ENCODE data around the gene FNDC3A.

The FNDC3A gene

GRCh38 chr13:48975856-48976575, at the start of gene FNDC3A:
TSS of gene FNDC3A (plus strand) at chr13:48975912. CDS start at chr13:49006191, 30,279 bp downstream.
- DNase-seq (ENCODE audit: low spot score): peak; percentile 90

GRCh38 chr13:48928757-48929430, 46.8 kb upstream of the FNDC3A start:
- DNase-seq (ENCODE audit: low spot score): no peak

- no peak for DNase-seq (ENCODE audit: low spot score)
These were observed 44.8 kb upstream of the FNDC3A start for GRCh38 chr13:48930918-48931317.

- DNase-seq (ENCODE audit: low spot score): no peak
These were observed 37.3 kb upstream of the FNDC3A start for GRCh38 chr13:48938308-48938943.

- no peak for DNase-seq (ENCODE audit: low spot score)
These were observed 36.0 kb upstream of the FNDC3A start for GRCh38 chr13:48939728-48940127.

GRCh38 chr13:48942131-48942530, 33.6 kb upstream of the FNDC3A start:
- DNase-seq (ENCODE audit: low spot score): peak; percentile 31

- no peak for DNase-seq (ENCODE audit: low spot score)
These were observed 31.5 kb upstream of the FNDC3A start for GRCh38 chr13:48944221-48944620.

- DNase-seq (ENCODE audit: low spot score): no peak
These were observed 30.1 kb upstream of the FNDC3A start for GRCh38 chr13:48945626-48946025.

- DNase-seq (ENCODE audit: low spot score): no peak
These were observed 29.5 kb upstream of the FNDC3A start for GRCh38 chr13:48946163-48946562.

GRCh38 chr13:48949566-48950500, 25.9 kb upstream of the FNDC3A start:
- no peak for DNase-seq (ENCODE audit: low spot score)

GRCh38 chr13:48950501-48950875, 25.2 kb upstream of the FNDC3A start:
- DNase-seq (ENCODE audit: low spot score): no peak

GRCh38 chr13:48954081-48954480, 21.6 kb upstream of the FNDC3A start:
- no peak for DNase-seq (ENCODE audit: low spot score)

GRCh38 chr13:48955536-48955935, 20.2 kb upstream of the FNDC3A start:
- no peak for DNase-seq (ENCODE audit: low spot score)

- DNase-seq (ENCODE audit: low spot score): no peak
These were observed 14.3 kb upstream of the FNDC3A start for GRCh38 chr13:48961379-48961778.

GRCh38 chr13:48962281-48962680, 13.4 kb upstream of the FNDC3A start:
- no peak for DNase-seq (ENCODE audit: low spot score)

GRCh38 chr13:48965736-48966135, 10.0 kb upstream of the FNDC3A start:
- no peak for DNase-seq (ENCODE audit: low spot score)

GRCh38 chr13:48969685-48970084, 6.0 kb upstream of the FNDC3A start:
- DNase-seq (ENCODE audit: low spot score): no peak

GRCh38 chr13:48973845-48974431, 1.8 kb upstream of the FNDC3A start:
- DNase-seq (ENCODE audit: low spot score): no peak

- no peak for DNase-seq (ENCODE audit: low spot score)
These were observed 434 bp upstream of the FNDC3A start for GRCh38 chr13:48975101-48975855.

- DNase-seq (ENCODE audit: low spot score): no peak
These were observed 1.0 kb downstream of the FNDC3A start for GRCh38 chr13:48976576-48977285.
